HG03097 (cell line): ENCODE measurements around the gene SNAPC2.

ENCODE experiments used
- ATAC-seq: cut with Tn5 transposase; IDR thresholded peaks from one replicate; pipeline ENCODE4 v1.9.1; 2021; ENCODE audit not compliant: unreplicated experiment, low FRiP score

The SNAPC2 gene

GRCh38 chr19:7919610-7920518 lies at the start of gene SNAPC2:
SNAPC2 (plus strand) TSS chr19:7920338; CDS start chr19:7920367, 29 bp downstream.
- peak; percentile 52 for ATAC-seq

- ATAC-seq: no peak
These were observed 49.3 kb upstream of the SNAPC2 start for GRCh38 chr19:7870571-7871436.

GRCh38 chr19:7871437-7872305 lies 48.5 kb upstream of the SNAPC2 start:
- no peak for ATAC-seq

GRCh38 chr19:7872306-7873204 lies 47.6 kb upstream of the SNAPC2 start:
- no peak for ATAC-seq

GRCh38 chr19:7873304-7874075 lies 46.6 kb upstream of the SNAPC2 start:
- no peak for ATAC-seq

- no peak for ATAC-seq
These were observed 45.9 kb upstream of the SNAPC2 start, which contains the start of gene PRR36 for GRCh38 chr19:7874076-7874896. PRR36 (minus strand) TSS chr19:7874390; CDS start chr19:7873689, 701 bp downstream.

- ATAC-seq: no peak
These were observed 45.3 kb upstream of the SNAPC2 start for GRCh38 chr19:7874897-7875273.

GRCh38 chr19:7877249-7877836 lies 42.8 kb upstream of the SNAPC2 start:
- no peak for ATAC-seq

GRCh38 chr19:7879111-7879807 lies 40.9 kb upstream of the SNAPC2 start:
- no peak for ATAC-seq

GRCh38 chr19:7879836-7880235 lies 40.3 kb upstream of the SNAPC2 start:
- ATAC-seq: no peak

- no peak for ATAC-seq
These were observed 38.2 kb upstream of the SNAPC2 start for GRCh38 chr19:7881910-7882309.

- ATAC-seq: no peak
These were observed 37.0 kb upstream of the SNAPC2 start for GRCh38 chr19:7883105-7883504.

GRCh38 chr19:7883796-7884570 lies 36.2 kb upstream of the SNAPC2 start:
- no peak for ATAC-seq

GRCh38 chr19:7885818-7886217 lies 34.3 kb upstream of the SNAPC2 start:
- no peak for ATAC-seq

- ATAC-seq: no peak
These were observed 32.6 kb upstream of the SNAPC2 start for GRCh38 chr19:7887408-7888144.
